ENCODE results near the gene PRKCA.

DNA sequence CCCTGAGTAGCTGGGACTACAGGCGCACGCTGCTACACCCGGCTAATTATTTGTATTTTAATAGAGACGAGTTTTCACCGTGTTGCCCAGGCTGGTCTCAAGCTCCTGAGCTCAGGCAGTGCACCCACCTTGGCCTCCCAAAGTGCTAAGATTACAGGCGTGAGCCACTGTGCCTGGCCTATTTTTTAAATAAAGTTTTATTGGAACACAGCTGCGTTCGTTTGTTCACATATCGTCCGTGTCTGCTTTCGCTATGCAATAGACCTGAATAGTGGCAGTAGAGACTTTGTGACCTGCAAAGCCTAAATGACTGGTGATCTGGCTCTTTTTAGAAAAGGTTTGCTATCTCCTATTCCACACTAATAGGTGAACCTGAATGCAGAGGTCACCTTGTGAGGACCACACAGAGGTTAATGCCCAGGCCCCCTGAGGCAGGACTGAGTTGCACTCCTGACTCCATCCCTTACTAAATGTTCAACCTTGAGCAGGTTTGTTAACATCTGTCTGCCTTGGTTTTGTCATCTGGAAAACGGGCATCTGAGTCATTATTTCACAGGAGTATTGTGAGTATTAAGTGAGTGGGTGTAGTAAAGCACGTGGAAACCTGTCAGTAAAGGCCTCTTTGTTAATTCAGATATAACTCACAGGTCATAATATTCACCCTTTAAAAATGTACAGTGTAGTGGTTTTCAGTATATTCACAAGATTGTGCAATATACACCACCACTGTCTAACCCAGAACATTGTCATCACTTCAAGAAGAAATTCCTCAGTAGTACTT is 375.0 kb downstream of the PRKCA start:
- TF ChIP-seq POLR2AphosphoS5 (IDR thresholded peaks at IDR 0.05; ENCODE audit: low read depth, low read length) (no peak), SIN3A (IDR thresholded peaks at IDR 0.05; ENCODE audit: borderline replicate concordance, insufficient read depth, low read length) (no peak), TAF1 (IDR thresholded peaks at IDR 0.05; ENCODE audit: borderline replicate concordance, insufficient read depth, low read length) (no peak)
- TF ChIP-seq, protein P1, sequence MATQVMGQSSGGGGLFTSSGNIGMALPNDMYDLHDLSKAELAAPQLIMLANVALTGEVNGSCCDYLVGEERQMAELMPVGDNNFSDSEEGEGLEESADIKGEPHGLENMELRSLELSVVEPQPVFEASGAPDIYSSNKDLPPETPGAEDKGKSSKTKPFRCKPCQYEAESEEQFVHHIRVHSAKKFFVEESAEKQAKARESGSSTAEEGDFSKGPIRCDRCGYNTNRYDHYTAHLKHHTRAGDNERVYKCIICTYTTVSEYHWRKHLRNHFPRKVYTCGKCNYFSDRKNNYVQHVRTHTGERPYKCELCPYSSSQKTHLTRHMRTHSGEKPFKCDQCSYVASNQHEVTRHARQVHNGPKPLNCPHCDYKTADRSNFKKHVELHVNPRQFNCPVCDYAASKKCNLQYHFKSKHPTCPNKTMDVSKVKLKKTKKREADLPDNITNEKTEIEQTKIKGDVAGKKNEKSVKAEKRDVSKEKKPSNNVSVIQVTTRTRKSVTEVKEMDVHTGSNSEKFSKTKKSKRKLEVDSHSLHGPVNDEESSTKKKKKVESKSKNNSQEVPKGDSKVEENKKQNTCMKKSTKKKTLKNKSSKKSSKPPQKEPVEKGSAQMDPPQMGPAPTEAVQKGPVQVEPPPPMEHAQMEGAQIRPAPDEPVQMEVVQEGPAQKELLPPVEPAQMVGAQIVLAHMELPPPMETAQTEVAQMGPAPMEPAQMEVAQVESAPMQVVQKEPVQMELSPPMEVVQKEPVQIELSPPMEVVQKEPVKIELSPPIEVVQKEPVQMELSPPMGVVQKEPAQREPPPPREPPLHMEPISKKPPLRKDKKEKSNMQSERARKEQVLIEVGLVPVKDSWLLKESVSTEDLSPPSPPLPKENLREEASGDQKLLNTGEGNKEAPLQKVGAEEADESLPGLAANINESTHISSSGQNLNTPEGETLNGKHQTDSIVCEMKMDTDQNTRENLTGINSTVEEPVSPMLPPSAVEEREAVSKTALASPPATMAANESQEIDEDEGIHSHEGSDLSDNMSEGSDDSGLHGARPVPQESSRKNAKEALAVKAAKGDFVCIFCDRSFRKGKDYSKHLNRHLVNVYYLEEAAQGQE (IDR thresholded peaks at IDR 0.05; ENCODE audit: insufficient read depth in 1 of 2, low read depth in 2 of 2, low read length in 2 of 2), result no peak
